HEK293T (cell line): Measurements from ENCODE around the gene SYNPR.

Experiments
- CTCF ChIA-PET: fragments of 350-600 bp; formaldehyde crosslinking; extraction: SDS; loops from one replicate; lab custom pipeline; 2021; ENCODE audit warnings: antibody characterized with exemption, inconsistent platforms; lab: Yijun Ruan, JAX
- POLR2A ChIA-PET: fragments of 350-600 bp; formaldehyde crosslinking; extraction: SDS; loops from one replicate; lab custom pipeline; 2020; ENCODE audit warnings: antibody characterized with exemption, inconsistent platforms; lab: Yijun Ruan, JAX
- DNase-seq: peaks from one replicate; pipeline ENCODE4 v3.0.0; 2012; ENCODE audit warnings: mixed read lengths; ENCODE audit errors: extremely low spot score
- ARNT ChIP-seq: fragments of 450-650 bp; IDR thresholded peaks from 2 replicates; pipeline ENCODE4 v1.6.1; 2017; ENCODE audit warnings: mild to moderate bottlenecking
- BHLHE40 ChIP-seq: fragments of 450-650 bp; IDR thresholded peaks from 2 replicates; pipeline ENCODE4 v1.6.1; 2016; ENCODE audit warnings: mild to moderate bottlenecking, moderate library complexity, borderline replicate concordance
- CTBP1 ChIP-seq: fragments of 450-650 bp; IDR thresholded peaks from 2 replicates; pipeline ENCODE4 v1.6.1; 2016; ENCODE audit warnings: borderline replicate concordance
- ELF4 ChIP-seq: fragments of 450-650 bp; IDR thresholded peaks from 2 replicates; pipeline ENCODE4 v1.6.1; 2017; ENCODE audit warnings: antibody characterized with exemption
- FOXK2 ChIP-seq: fragments of 450-650 bp; IDR thresholded peaks from 2 replicates; pipeline ENCODE4 v1.6.1; 2016; ENCODE audit warnings: mild to moderate bottlenecking
- FOXM1 ChIP-seq: fragments of 450-650 bp; IDR thresholded peaks from 2 replicates; pipeline ENCODE4 v1.6.1; 2017; ENCODE audit warnings: mild to moderate bottlenecking, borderline replicate concordance
- HDGF ChIP-seq: fragments of 450-650 bp; IDR thresholded peaks from 2 replicates; pipeline ENCODE4 v1.6.1; 2017; ENCODE audit warnings: antibody characterized with exemption, borderline replicate concordance
- LEF1 ChIP-seq: fragments of 450-650 bp; IDR thresholded peaks from 2 replicates; pipeline ENCODE4 v1.6.1; 2017; ENCODE audit warnings: mild to moderate bottlenecking, borderline replicate concordance
- NFRKB ChIP-seq: fragments of 450-650 bp; IDR thresholded peaks from 2 replicates; pipeline ENCODE4 v1.6.1; 2016; ENCODE audit warnings: mild to moderate bottlenecking, moderate library complexity
- SP1 ChIP-seq: fragments of 450-650 bp; IDR thresholded peaks from 2 replicates; pipeline ENCODE4 v1.6.1; 2017
- SUZ12 ChIP-seq: fragments of 450-650 bp; IDR thresholded peaks from 2 replicates; pipeline ENCODE4 v1.6.1; 2016; ENCODE audit warnings: mild to moderate bottlenecking
- TARDBP ChIP-seq: fragments of 450-650 bp; IDR thresholded peaks from 2 replicates; pipeline ENCODE4 v1.6.1; 2016
- ZNF384 ChIP-seq: fragments of 450-650 bp; IDR thresholded peaks from 2 replicates; pipeline ENCODE4 v1.6.1; 2016
- TF ChIP-seq, protein P1 (sequence below): fragments of 450-650 bp; IDR thresholded peaks from 2 replicates; pipeline ENCODE4 v1.6.1; 2016

SYNPR gene

DNA sequence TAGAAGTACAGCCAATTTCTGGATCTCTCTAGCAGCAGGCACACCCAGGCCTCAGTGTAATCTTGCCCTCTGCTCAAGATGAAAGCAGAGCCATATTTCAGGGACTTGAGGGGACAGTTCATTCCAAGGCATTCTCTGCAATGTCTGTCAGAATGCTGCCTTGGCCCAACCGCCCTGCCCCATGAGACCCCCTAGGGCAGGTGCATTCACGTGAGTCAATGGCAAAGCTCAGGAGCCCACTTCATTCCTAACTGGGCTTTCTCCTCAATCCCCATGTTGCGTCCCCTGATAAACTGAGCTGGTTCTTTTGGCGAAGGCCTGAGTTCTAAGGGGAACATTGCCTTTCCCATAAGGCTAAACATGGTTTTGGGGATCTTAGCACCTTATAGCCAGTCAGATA lies 383.9 kb downstream of the SYNPR start:
- TF ChIP-seq LEF1: no peak
- TF ChIP-seq TARDBP: no peak
- no peak for TF ChIP-seq FOXM1
- TF ChIP-seq FOXK2: no peak
- TF ChIP-seq CTBP1: no peak
- no peak for TF ChIP-seq HDGF
- no peak for TF ChIP-seq ZNF384
- TF ChIP-seq NFRKB: no peak
- TF ChIP-seq SP1: no peak
- TF ChIP-seq BHLHE40: no peak
- no peak for TF ChIP-seq ARNT
- TF ChIP-seq, protein P1, sequence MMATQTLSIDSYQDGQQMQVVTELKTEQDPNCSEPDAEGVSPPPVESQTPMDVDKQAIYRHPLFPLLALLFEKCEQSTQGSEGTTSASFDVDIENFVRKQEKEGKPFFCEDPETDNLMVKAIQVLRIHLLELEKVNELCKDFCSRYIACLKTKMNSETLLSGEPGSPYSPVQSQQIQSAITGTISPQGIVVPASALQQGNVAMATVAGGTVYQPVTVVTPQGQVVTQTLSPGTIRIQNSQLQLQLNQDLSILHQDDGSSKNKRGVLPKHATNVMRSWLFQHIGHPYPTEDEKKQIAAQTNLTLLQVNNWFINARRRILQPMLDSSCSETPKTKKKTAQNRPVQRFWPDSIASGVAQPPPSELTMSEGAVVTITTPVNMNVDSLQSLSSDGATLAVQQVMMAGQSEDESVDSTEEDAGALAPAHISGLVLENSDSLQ: no peak
- POLR2A ChIA-PET: no interaction called here
- no peak for DNase-seq
- CTCF ChIA-PET: interaction anchor here (0.6 to 1.2 kb wide), 4 partner anchors 130 to 310 kb away, joined by 3 to 4 read pairs (median 4); no protein-coding TSS in a partner anchor

GRCh38 chr3:63662500-63662899 lies 384.4 kb downstream of the SYNPR start:
- POLR2A ChIA-PET: no interaction called here
- no peak for DNase-seq
- TF ChIP-seq ELF4 (no peak), NFRKB (no peak), LEF1 (no peak), TARDBP (no peak), ZNF384 (no peak), FOXM1 (no peak), SUZ12 (no peak), CTBP1 (no peak), SP1 (no peak)
- TF ChIP-seq, protein P1: no peak
- CTCF ChIA-PET: interaction anchor here (0.6 kb wide), 1 partner anchor 277 kb away, joined by 3 read pairs; no protein-coding TSS in a partner anchor
